ENCODE data around the gene LRP4.

DNA sequence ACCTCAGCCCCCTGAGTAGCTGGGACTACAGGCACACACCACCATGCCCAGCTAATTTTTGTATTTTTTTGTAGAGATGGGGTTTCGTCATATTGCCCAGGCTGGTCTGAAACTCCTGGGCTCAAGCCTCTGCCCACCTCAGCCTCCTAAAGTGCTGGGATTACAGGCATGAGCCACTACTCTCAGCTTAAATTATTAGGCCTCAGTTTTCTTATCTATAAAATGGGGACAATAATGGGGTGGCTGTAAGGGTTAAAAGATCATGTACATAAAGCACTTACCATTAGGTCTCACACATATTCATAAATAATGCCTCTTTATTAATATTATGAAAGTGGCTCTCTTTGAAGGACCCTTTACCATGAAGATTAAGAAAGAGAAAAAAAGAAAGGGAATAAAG, 40.8 kb downstream of the LRP4 start:
- TF ChIP-seq, protein P1, sequence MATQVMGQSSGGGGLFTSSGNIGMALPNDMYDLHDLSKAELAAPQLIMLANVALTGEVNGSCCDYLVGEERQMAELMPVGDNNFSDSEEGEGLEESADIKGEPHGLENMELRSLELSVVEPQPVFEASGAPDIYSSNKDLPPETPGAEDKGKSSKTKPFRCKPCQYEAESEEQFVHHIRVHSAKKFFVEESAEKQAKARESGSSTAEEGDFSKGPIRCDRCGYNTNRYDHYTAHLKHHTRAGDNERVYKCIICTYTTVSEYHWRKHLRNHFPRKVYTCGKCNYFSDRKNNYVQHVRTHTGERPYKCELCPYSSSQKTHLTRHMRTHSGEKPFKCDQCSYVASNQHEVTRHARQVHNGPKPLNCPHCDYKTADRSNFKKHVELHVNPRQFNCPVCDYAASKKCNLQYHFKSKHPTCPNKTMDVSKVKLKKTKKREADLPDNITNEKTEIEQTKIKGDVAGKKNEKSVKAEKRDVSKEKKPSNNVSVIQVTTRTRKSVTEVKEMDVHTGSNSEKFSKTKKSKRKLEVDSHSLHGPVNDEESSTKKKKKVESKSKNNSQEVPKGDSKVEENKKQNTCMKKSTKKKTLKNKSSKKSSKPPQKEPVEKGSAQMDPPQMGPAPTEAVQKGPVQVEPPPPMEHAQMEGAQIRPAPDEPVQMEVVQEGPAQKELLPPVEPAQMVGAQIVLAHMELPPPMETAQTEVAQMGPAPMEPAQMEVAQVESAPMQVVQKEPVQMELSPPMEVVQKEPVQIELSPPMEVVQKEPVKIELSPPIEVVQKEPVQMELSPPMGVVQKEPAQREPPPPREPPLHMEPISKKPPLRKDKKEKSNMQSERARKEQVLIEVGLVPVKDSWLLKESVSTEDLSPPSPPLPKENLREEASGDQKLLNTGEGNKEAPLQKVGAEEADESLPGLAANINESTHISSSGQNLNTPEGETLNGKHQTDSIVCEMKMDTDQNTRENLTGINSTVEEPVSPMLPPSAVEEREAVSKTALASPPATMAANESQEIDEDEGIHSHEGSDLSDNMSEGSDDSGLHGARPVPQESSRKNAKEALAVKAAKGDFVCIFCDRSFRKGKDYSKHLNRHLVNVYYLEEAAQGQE (tag by site-specific recombination; IDR thresholded peaks at IDR 0.05), result no peak
- TF ChIP-seq, protein P2, sequence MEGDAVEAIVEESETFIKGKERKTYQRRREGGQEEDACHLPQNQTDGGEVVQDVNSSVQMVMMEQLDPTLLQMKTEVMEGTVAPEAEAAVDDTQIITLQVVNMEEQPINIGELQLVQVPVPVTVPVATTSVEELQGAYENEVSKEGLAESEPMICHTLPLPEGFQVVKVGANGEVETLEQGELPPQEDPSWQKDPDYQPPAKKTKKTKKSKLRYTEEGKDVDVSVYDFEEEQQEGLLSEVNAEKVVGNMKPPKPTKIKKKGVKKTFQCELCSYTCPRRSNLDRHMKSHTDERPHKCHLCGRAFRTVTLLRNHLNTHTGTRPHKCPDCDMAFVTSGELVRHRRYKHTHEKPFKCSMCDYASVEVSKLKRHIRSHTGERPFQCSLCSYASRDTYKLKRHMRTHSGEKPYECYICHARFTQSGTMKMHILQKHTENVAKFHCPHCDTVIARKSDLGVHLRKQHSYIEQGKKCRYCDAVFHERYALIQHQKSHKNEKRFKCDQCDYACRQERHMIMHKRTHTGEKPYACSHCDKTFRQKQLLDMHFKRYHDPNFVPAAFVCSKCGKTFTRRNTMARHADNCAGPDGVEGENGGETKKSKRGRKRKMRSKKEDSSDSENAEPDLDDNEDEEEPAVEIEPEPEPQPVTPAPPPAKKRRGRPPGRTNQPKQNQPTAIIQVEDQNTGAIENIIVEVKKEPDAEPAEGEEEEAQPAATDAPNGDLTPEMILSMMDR (tag by site-specific recombination; IDR thresholded peaks at IDR 0.05), result no peak

All from HEK293 (cell line).